A549 (cell line): Measurements from ENCODE around the gene PPP1R1B.

Experiments
- FOSL2 ChIP-seq, 2 experiments: fragments of 450-650 bp in 1 of 2; fragments of >200 bp in 1 of 2; sonication (Bioruptor Twin) in 1 of 2; formaldehyde crosslinking; IDR thresholded peaks; 2 replicates each; pipeline versions ENCODE4 v1.5.0 to v1.6.1; 2016 to 2020; ENCODE audit warnings: mild to moderate bottlenecking in 1 of 2, moderate library complexity in 1 of 2
- MAFK ChIP-seq: fragments of 450-650 bp; IDR thresholded peaks from 2 replicates; pipeline ENCODE4 v1.6.1; 2014; ENCODE audit not compliant: partially characterized antibody
- MAZ ChIP-seq: fragments of 150-350 bp; IDR thresholded peaks from 2 replicates; pipeline ENCODE4 v1.6.1; 2014; ENCODE audit warnings: antibody characterized with exemption, low read depth, low read length, borderline replicate concordance
- MYC ChIP-seq: IDR thresholded peaks from 2 replicates; pipeline ENCODE4 v1.6.1; 2012; ENCODE audit warnings: mild to moderate bottlenecking, inconsistent platforms, low read length, improper control_type of control experiment, borderline replicate concordance
- RARB ChIP-seq: fragments of 250-450 bp; sonication (Bioruptor Pico); IDR thresholded peaks from 2 replicates; pipeline ENCODE4 v1.8.0; 2021; ENCODE audit warnings: mild to moderate bottlenecking, moderate library complexity
- TF ChIP-seq, protein P1 (sequence below): IDR thresholded peaks from 2 replicates; pipeline ENCODE4 v1.6.1; 2012
- TF ChIP-seq, protein P2 (sequence below): fragments of >200 bp; sonication (Bioruptor Twin); formaldehyde crosslinking; IDR thresholded peaks from 3 replicates; pipeline ENCODE4 v1.5.1; 2016

DNA sequence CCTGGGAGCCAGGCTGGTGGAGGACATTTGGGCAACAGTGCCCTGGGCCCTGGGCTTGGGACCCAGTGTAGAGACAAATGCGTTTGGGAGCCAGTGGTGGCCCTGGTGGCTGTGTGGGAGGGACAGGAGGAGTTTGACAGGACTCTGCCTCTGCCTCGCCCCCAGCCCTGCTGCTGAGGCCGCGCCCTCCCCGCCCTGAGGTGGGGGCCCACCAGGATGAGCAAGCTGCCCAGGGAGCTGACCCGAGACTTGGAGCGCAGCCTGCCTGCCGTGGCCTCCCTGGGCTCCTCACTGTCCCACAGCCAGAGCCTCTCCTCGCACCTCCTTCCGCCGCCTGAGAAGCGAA, 26.5 kb downstream of the PPP1R1B start:
- TF ChIP-seq MAFK (no peak), MYC (no peak), RARB (CRISPR knock-in tag) (no peak), MAZ (no peak), FOSL2 (IDR thresholded peaks at IDR 0.05) (no peak), FOSL2 (CRISPR knock-in tag; IDR thresholded peaks at IDR 0.05) (no peak)
- TF ChIP-seq, protein P1, sequence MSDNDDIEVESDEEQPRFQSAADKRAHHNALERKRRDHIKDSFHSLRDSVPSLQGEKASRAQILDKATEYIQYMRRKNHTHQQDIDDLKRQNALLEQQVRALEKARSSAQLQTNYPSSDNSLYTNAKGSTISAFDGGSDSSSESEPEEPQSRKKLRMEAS: no peak
- TF ChIP-seq, protein P2, sequence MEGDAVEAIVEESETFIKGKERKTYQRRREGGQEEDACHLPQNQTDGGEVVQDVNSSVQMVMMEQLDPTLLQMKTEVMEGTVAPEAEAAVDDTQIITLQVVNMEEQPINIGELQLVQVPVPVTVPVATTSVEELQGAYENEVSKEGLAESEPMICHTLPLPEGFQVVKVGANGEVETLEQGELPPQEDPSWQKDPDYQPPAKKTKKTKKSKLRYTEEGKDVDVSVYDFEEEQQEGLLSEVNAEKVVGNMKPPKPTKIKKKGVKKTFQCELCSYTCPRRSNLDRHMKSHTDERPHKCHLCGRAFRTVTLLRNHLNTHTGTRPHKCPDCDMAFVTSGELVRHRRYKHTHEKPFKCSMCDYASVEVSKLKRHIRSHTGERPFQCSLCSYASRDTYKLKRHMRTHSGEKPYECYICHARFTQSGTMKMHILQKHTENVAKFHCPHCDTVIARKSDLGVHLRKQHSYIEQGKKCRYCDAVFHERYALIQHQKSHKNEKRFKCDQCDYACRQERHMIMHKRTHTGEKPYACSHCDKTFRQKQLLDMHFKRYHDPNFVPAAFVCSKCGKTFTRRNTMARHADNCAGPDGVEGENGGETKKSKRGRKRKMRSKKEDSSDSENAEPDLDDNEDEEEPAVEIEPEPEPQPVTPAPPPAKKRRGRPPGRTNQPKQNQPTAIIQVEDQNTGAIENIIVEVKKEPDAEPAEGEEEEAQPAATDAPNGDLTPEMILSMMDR: no peak
